BE2C (cell line): Measurements from ENCODE around the gene ZDHHC14.

ENCODE experiments used
- DNase-seq: peaks from one replicate; pipeline ENCODE4 v3.0.0-alpha.2; 2020
- H3K27me3 ChIP-seq: fragments of 250-450 bp; sonication (Bioruptor Pico); 2 replicates; pipeline ENCODE4 v1.5.1; 2020; ENCODE audit warnings: mild to moderate bottlenecking
- H3K36me3 ChIP-seq: fragments of 250-450 bp; sonication (Bioruptor Pico); 2 replicates; pipeline ENCODE4 v1.5.1; 2020; ENCODE audit warnings: mild to moderate bottlenecking
- H3K4me1 ChIP-seq: fragments of 250-450 bp; sonication (Bioruptor Pico); 2 replicates; pipeline ENCODE4 v1.5.1; 2020
- H3K4me3 ChIP-seq: 2 replicates; pipeline ENCODE4 v1.5.1; 2011; ENCODE audit warnings: low read depth, low read length
- H3K9me3 ChIP-seq: fragments of 250-450 bp; sonication (Bioruptor Pico); 2 replicates; pipeline ENCODE4 v1.5.1; 2020
- TF ChIP-seq, protein P1 (sequence below): IDR thresholded peaks from 2 replicates; pipeline ENCODE4 v1.5.1; 2012; ENCODE audit warnings: mild to moderate bottlenecking, low read depth, low read length

The ZDHHC14 gene

GRCh38 chr6:157516319-157517026, 135.5 kb downstream of the ZDHHC14 start:
- H3K9me3 ChIP-seq: no peaks in the 10 kb centered on the region
- no peak overlapping the region for H3K4me3 ChIP-seq
- no peak for DNase-seq
- no peaks in the 10 kb centered on the region for H3K36me3 ChIP-seq
- TF ChIP-seq, protein P1, sequence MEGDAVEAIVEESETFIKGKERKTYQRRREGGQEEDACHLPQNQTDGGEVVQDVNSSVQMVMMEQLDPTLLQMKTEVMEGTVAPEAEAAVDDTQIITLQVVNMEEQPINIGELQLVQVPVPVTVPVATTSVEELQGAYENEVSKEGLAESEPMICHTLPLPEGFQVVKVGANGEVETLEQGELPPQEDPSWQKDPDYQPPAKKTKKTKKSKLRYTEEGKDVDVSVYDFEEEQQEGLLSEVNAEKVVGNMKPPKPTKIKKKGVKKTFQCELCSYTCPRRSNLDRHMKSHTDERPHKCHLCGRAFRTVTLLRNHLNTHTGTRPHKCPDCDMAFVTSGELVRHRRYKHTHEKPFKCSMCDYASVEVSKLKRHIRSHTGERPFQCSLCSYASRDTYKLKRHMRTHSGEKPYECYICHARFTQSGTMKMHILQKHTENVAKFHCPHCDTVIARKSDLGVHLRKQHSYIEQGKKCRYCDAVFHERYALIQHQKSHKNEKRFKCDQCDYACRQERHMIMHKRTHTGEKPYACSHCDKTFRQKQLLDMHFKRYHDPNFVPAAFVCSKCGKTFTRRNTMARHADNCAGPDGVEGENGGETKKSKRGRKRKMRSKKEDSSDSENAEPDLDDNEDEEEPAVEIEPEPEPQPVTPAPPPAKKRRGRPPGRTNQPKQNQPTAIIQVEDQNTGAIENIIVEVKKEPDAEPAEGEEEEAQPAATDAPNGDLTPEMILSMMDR: no peak
- H3K4me1 ChIP-seq: peaks cover 4% of the 10 kb centered on the region; the same call in 1 of the 2 replicates
- H3K27me3 ChIP-seq: no peaks in the 10 kb centered on the region

DNA sequence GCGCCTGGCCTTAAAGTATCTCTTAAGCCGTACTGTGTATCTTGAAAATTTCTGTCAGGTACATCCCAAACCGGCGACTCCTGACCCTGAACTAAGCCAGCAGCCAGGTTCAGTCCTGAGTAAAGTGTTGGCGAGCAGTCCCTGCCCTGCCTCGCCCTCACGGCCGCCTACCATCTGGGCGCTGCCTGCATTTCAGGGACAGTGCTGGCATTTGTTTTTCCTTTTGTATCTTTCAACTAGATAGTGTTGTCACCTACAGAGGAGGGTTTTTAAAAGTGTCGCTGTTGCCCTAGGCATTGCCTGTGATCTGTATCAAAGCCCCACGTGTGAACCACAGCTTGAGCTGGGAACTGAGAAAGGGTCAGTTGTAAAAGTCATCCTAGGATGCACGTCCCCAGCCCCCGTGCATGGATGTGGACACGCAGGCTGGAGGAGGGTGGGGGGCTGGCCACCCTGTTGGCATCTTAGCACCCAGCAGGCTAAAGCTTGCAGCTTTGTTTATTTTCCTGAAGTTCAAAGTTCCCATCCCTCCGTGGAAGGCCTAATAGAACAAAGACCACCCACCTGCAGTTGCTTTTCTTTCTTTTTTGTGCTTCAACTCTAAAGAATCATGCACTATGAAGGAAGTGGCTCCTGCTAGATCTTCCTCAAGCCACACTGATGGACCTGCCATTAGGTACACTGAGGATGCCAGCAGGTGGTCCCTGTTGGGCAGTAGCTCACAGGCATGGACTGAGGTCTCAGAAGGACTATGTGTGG, 136.8 kb downstream of the ZDHHC14 start:
- Histone ChIP-seq H3K4me1 (peaks cover 4% of the 10 kb centered on the region; the same call in 1 of the 2 replicates), H3K27me3 (no peaks in the 10 kb centered on the region), H3K4me3 (no peak overlapping the region), H3K36me3 (no peaks in the 10 kb centered on the region), H3K9me3 (no peaks in the 10 kb centered on the region)
- TF ChIP-seq, protein P1: no peak
- DNase-seq: no peak

DNA sequence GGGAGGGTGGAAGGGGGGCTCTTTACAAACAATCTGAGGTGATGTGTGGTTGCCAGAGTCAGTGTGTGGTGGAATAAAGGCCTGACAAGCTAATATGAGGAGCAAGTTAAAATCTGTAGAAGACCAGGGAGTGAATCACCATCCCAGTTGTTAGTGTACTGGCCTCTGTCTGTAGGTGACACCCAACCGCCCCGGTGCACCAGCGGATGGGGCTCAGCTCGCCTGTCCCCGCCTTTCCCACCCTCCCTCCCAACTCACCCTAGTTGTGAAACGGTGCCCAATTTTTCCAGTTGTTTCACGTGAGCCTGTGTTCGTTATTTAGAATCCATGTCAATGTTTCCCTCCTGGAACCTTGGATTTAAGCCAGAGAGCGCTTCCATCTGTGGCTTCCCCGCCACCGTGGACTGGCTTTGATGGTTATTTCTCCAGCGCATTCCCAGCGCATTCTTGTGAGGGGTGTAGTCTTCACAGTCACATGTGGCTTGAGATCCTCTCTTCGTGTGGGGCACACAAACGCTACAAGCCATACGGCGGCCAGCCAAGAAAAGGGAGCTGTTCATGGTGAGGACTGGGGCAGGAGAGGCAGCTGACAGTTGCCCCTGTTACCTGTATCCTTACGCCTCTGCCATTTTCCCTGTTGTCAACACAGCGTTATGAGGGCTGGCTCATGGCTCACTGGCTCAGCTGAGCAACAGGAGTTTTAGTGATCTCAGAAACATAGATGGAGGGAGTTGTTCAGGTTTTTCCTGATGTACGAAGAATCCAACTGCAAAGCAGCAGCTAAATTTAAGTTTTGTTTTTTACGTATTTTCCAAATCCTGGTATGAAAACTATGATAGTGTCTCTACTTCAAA, 137.6 kb downstream of the ZDHHC14 start:
- no peaks in the 10 kb centered on the region for H3K9me3 ChIP-seq
- no peak for DNase-seq
- H3K4me3 ChIP-seq: no peak overlapping the region
- TF ChIP-seq, protein P1: no peak
- no peaks in the 10 kb centered on the region for H3K36me3 ChIP-seq
- no peaks in the 10 kb centered on the region for H3K27me3 ChIP-seq
- peaks cover 4% of the 10 kb centered on the region; the same call in 1 of the 2 replicates for H3K4me1 ChIP-seq

DNA sequence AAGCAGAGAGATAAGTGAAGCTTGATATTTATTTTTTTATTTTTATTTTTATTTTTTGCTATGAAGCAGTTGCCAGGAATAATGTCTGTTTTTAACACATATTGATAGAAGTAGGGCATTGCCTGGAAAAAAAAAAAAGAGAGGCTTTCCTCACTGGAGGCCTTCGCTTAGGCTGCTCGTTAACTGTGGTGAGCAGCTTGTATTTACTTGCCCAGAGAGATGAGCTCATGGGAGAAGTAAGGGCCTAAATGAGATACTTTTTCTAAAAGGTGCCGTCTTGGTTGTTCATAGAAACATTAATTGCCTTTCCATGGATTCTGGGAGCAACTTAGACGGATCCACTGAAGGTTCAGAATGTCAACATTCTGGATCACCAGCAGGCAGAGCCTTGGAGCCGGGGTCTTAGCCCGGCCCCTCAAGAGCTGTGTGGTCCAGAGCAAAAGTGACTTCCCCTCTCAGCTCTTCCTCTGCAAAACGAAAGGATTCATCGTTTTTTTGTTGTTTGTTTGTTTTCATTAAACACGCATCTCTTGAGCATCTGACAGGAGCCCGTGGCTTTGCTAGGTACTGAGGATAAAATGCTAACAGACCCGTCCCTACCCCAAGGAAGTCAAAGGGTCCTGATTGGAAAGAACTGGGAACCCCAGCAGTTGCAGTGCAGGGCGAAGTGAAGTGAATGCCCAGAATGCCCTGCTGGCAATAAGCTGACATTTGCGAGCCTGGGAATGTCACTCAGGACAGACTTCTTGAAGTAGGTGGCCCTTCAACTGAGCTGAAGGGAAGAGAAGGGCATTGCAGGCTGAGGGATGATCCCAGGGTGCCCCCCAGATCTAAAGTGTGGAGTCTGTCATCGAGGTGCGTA, 138.5 kb downstream of the ZDHHC14 start:
- no peak overlapping the region for H3K4me3 ChIP-seq
- TF ChIP-seq, protein P1: no peak
- no peak for DNase-seq
- H3K9me3 ChIP-seq: no peaks in the 10 kb centered on the region
- H3K36me3 ChIP-seq: no peaks in the 10 kb centered on the region
- H3K4me1 ChIP-seq: peaks cover 4% of the 10 kb centered on the region; the same call in 1 of the 2 replicates
- no peaks in the 10 kb centered on the region for H3K27me3 ChIP-seq

DNA sequence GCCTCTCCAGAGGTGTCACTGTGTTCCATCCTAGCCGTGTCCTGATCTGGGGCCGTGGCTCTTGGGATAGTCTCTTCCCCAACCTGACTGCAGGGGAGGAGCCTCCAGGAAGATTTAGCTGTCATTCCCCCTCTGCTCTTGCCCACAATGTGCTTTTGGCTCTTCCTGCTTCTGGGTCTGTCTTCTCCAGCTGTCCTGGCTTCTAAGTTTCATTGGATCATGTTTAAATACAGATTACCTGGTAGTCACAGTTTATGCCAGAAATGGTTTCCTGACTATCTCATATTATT, 139.1 kb downstream of the ZDHHC14 start:
- TF ChIP-seq, protein P1: no peak
- no peak overlapping the region for H3K4me3 ChIP-seq
- DNase-seq: no peak
- H3K27me3 ChIP-seq: no peaks in the 10 kb centered on the region
- no peaks in the 10 kb centered on the region for H3K9me3 ChIP-seq
- H3K4me1 ChIP-seq: peaks cover under 1% of the 10 kb centered on the region; the same call in 1 of the 2 replicates
- H3K36me3 ChIP-seq: no peaks in the 10 kb centered on the region
